HG03103 (cell line): ENCODE measurements around the gene ETFB.

Source experiments
- ATAC-seq: cut with Tn5 transposase; IDR thresholded peaks from one replicate; pipeline ENCODE4 v1.9.1; 2021; ENCODE audit warnings: low read depth; ENCODE audit not compliant: unreplicated experiment

The ETFB gene

DNA sequence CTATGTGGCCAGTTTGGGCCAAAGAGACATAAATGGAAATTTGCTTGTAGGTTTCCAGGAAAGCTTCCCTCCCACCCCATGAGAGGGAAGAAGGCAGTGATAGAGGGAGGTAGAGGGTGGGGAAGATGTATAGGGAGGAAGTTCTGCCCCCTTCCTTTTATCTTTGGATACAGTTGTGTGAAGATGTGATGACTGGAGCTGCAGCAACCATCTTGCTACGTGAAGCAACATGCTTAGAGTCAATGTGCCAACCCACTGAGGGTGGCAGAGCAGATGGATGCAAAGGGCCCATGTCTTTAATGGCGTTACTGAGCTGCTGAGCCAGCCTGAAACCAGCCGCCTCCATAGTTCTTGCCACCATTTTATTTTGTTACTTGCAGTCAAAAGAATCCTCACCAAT is 35.0 kb downstream of the ETFB start:
- no peak for ATAC-seq

DNA sequence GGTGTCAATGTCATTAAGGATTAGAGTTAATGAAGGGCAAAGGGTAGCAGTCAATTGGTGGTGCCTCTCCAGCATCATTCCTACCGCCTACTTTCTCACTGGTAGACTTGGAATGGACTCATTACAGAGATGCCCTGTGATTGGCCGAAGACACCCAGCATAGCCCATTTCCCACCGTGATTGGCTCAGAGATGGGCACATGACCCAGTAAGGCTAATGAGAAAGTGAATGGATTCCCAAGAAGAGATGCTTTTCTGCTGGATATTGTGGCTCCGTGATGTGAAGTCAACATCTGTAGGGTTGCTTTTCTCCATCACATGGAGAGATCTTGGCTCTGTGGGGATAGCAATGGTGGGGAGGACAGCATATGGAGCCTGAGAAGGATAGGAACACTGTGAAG is 35.8 kb downstream of the ETFB start:
- no peak for ATAC-seq

DNA sequence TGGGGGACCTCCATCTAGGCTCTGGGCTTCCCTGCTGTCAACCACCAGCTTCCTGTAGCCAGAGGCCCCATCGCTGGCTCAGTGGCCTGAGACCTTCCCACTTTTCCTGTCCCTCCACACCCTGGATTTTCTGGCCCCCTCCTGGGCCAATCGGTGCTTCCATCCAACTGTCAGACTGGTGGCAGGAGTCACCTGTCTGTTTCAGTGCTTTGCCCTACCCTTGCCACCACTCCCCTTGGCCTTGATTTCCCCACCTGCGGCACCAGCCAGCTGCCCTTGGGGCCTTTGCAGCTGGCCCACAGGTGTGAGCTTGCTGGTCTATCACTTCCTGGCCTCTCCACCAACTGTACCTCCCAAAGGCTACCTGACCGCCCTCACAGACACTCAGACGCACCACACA is 36.8 kb downstream of the ETFB start:
- no peak for ATAC-seq

DNA sequence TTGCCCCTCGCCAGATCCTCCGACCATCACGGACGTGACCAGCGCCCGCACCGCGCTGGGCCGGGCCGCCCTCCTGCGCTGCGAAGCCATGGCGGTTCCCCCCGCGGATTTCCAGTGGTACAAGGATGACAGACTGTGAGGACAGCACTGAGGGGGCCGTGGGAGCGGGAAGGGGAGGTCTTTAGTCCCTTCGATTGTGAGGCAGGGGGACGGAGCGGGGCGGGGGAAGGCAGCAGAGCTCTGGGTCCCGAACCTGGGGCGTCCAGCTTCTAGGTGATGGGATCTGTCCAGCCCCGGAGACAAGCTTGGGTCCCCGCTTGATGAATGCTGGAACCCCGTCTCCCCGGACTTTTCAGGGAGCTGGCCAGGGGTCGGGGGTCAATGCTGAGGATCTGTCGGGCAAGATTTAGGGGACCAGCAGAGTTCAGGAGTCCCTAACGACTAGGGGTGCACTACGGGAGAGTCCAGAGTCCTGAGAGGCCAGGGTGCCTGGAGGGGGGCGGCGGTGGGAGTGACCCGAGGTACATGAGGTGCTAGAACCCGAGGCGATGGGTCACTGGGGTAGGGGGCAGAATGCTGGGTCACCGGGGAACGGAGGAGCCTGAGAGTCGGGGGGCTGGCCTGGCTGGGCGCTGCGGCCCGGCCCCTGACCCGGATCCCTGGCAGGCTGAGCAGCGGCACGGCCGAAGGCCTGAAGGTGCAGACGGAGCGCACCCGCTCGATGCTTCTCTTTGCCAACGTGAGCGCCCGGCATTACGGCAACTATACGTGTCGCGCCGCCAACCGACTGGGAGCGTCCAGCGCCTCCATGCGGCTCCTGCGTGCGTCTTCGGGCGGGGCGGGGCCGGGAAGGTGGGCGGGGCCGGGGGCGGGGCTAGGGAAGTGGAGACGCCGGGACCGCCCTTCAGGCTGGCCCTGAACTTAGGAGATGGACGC is 38.9 kb downstream of the ETFB start:
- ATAC-seq: no peak

DNA sequence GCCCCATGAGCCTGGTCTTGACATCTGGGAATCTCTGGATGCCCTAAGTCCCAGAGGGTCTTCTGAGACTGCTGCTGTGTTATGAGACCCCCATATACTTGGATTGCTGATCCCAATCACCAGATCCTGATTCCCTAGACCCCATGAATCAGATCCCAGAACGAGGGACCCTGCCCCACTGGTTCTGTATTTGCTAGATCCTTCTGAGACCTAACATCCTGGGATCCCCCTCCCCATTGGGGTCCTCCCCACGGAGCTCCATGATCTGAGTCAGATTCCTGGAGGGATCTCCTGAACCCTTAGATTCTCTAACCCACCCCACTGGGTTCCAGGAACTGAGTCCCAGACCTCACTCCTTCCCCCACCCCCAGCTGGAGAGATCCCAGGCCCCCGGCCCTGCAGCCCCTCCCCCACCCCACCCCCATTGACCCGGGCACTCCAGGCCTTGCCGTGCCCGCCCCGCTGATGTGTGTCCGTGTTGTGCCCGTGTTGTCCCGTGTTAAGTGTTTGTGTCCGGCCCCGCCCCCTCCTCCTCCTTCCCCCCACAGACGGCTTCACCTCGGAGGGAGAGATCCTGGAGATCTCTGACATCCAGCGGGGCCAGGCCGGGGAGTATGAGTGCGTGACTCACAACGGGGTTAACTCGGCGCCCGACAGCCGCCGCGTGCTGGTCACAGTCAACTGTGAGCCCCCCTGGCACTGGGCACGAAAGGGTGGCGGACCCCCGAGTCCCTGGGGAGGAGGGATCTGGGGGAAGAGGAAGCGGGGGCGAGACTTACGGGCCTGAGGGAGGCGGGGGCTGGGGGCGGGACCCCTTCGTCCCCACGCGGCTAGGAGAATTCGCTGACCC is 39.7 kb downstream of the ETFB start:
- ATAC-seq: no peak

DNA sequence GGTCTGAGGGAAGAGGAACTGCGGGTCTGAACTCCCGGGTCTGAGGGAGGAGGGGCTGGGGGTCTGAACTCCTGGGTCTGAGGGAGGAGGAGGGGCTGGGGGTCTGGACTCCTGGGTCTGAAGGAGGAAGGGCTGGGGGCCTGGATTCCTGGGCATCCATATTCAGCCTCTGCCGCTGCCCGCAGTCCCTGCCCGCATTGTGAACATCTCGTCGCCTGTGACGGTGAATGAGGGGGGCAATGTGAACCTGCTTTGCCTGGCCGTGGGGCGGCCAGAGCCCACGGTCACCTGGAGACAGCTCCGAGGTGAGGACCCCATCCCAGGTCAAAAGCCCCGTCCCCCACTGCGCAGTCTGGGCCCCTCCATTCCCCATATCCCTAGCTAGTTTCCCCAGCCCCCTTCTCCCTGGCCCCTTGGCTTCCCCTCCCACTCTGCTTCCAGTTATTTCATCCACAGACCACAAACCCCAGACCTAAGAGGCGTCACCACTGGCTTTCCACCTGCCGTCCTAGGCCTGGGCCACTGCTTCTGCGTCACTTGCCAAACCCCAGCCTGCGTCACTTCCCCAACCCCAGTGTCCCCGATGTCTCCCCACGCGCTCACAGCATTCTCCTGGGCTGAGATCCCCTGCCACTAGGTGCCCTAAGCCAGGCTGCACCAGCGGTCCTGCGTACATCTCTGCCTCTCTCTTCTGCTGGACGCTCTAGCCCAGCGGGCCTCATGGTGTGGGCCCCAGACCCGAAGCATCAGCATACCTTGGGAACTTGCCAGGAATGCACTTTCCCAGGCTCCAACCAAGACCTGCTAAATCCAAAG is 40.8 kb downstream of the ETFB start:
- ATAC-seq: no peak

DNA sequence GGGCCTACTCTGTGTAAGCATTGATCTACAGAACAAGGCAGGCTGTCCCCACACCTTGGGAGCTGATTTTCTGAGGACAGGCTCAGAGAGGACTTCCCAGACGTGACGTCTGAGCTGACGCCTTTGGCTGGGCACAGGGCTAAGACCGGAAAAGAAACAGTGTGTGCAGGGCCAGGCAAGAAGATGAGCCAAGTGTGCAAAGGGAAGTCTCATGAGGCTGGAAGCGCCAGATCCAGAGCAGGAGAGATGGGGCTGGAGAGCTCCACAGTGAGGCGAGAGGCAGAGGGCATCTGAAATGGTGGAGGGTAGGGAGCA is 42.1 kb downstream of the ETFB start:
- no peak for ATAC-seq

DNA sequence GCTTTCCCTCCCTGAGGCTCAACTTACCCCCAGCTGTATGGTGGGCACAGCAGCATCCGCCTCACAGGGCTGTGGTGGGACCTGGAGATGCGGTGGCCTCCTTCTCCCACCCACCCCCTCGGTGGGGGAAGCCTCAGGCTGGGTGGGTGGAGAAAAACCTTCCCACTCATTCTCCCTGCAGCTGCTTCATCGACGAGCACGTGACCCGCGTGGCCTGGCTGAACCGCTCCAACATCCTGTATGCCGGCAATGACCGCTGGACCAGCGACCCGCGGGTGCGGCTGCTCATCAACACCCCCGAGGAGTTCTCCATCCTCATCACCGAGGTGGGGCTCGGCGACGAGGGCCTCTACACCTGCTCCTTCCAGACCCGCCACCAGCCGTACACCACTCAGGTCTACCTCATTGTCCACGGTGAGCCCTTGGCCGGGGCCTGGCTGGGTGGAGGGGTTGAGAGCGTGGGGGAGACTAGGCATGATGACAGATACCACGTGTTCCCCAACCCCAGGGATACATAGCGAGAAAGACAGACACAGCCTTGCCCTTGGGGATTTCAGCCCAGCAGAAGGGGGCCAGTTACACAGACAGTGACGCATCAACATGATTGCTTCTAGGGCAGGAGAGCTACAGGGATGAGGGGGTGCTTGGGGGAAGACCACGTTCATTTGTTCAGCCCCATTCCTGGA is 42.6 kb downstream of the ETFB start:
- no peak for ATAC-seq

DNA sequence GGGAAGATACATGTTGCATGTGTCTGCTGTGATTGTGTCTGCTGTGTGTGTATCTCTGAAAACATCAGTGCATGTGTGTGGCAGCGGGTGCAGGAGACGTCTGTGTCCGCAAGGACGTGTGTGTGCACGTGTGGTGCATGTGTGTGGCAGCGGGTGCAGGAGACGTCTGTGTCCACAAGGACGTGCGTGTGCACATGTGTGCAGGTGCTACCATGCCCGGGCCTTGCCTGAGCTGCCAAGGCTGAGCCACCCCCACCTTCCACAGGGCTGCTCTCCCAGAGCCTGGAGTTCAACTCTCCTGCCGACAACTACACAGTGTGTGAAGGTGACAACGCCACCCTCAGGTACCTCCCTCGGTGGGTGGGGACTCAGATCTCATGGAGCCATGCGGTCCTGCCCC is 44.4 kb downstream of the ETFB start:
- no peak for ATAC-seq

DNA sequence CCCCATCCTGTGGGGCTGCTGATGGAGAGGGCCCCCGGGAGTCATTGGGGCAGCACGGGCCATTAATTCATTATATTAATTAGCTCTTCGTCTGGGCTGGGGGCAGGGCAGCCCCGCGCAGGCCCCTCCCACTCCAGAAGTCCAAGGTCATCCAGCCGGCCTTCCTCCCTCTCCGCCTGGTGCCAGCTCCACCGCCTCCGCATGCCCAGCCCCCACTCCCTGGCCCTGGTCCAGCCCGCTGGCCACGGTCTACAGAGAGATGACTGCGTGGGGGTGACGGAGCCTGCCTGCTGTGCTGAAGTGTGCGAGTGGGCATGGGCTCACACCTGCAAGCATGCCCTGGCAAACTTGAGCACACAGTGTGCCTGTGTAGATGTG is 45.9 kb downstream of the ETFB start:
- no peak for ATAC-seq

DNA sequence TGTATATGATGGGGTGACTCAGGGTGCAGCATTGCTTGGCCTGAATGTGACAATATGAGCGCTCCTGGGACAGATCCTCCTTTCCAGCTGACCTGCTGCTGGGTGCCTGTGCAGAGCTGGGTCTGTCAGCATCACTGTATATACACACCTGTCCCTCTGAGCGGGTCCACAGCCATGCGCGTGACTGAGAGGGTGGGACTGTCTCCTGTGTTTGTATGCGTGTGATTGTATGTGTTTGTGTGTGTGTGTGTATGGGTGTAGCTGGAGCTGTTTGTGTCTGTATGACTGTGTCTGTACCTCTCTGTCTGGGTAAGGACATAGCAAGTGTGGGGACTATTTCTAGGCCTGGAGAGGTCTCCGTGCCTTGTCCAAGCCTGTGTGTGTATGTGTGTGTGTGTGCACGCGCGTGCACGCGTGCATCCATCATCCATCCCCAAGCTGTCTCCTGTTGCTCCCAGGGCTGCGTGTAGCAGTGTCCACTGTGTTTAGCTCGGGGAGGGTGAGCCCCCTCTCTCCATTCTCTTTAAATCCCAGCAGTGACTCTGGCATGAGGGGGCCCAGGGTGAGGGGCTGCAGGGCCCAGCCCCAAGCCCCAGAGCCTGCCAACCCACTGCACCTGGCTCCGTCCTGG is 46.4 kb downstream of the ETFB start:
- ATAC-seq: no peak

DNA sequence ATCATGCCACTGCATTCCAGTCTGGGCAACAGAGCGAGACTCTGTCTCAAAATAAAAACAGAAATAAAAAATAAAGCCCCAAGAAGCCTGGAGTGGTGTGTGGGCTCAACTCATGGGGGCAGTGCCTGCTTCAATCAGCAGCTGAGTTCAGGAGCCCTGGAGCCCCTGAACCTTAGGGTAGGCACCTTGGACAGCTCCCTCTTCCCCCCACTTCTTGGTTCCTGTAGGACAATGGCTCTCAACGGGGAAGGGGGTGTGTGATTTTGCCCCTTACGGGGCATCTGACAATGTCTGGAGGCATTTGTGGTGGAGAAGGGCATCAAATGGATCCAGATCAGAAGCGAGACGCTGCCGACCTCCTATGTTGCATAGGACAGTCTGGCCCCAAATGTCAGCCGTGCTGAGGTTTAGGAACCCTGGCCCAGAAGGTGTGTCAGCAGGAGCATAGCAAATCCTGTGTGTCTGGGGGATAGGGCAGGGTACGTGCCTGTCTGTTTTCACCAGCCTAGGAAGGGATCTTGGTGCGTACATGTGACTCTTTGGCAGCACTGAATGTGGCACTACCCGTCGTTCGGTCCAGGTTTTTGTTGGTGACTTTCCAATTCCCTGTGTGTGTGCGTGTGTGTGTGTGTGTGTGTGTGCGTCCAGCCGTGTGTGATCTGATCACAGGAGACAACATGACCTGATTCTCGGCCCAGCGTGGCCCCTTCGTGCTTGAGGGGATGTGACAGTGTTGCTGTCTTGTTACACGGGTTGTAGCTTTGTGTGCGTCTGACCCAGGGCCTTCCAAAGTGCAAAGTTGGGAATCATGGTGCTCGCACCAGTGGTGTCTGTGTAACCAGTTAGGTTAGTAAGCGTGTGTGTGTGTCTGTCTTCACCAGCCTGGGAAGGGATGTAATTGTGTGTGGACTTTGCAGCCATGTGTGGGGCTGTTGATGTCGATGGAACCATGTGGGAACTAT is 47.2 kb downstream of the ETFB start:
- no peak for ATAC-seq

DNA sequence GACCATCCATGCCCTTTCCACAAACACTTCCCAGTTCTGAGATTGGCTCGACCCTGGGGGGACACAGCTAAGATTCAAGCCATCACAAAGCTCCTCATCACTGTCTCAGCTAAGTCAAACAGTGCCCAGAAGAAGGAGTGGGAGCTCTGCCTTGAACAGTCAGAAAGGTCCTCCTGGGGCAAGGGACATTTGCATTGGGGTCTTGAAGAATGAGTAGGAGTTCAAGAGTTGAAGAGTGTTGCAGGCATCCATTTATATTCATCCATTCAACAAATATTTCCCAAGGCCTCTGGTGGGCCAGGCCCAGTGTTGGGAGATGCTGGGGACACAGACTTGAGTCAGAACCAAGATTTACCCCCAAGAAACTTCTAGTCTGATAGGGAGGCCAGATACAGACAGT is 48.2 kb downstream of the ETFB start:
- no peak for ATAC-seq

DNA sequence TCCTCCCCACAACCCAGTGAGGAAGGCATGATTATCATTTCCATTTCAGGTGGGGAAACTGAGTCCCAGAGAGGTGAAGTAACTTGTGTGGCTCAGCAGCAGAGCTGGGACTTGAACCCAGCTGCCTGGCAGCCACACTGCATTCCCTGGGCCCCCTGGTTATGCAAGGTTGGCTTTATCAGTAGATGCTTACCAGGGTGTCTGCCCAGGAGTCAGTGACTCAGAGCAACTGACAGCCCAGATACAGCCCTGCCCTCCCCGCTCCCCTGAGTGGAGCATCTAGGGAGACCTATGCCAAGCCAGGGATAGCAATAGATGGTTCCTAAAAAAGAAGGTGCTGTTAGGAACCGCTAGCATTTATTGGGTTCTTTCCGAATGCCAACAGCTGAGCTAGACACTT is 48.8 kb downstream of the ETFB start:
- ATAC-seq: no peak

DNA sequence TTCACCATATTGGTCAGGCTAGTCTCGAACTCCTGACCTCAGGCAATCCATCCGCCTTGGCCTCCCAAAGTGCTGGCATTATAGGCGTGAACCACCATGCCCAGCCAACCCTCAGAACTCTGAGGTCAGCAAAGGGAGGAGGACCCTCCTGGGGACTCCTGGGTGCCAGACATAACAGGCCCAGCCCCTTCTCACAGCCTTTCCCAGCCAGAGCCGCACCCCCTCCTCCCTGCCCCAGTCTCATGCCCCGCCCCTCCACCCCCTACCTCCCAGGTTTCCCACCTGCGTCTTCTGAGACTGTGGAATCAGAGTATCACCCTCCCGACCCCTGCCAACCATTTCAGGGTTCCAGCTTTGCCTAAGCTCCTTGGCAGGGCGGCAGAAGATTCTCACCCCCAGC is 49.5 kb downstream of the ETFB start:
- ATAC-seq: no peak

DNA sequence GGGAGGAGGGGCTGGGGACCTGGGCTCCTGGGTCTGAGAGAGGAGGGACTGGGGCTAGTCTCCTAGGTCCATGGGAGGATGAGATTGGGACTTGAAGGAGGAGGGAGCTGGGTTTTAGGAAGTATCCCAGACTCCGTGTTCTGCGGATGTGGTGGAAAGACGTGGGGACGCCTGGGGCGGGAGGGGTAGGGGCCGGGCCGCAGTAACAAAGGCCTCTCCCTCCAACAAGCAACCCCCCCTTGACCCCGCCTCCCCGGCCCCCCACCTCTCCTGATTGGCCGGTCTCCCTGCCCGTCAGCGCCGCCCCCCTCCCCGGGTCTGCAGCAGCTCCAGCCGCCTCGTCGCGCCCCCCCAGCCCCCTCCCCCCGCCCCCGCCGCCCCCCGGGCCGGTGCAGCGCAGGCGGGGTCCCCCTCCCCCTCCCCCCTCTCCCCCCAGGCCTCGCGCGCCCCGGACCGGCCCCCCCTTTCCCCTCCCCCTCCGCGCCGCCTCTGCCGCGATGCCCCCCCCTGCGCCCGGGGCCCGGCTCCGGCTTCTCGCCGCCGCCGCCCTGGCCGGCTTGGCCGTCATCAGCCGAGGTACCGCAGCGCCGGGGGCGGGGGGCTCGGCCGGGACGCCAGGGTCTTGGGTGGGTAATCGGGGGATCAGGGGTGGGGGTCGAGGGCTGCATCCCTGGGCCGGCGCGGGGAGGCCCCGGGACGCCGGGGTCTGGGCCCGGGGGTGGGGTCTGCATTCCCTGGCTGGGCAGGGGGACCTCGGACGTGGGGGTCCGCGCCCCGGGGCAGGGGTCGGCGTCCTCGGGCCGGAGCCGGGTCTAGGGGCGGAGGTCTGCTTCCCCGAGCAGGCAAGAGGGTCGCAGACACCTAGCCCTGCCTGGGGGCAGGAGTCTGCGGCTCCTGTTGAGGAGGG is 54.6 kb downstream of the ETFB start, which contains the start of gene IGLON5:
IGLON5 (plus strand) TSS at position 294 of the 907 bp plus-strand sequence; CDS start at position 498, 204 bp downstream.
- no peak for ATAC-seq

DNA sequence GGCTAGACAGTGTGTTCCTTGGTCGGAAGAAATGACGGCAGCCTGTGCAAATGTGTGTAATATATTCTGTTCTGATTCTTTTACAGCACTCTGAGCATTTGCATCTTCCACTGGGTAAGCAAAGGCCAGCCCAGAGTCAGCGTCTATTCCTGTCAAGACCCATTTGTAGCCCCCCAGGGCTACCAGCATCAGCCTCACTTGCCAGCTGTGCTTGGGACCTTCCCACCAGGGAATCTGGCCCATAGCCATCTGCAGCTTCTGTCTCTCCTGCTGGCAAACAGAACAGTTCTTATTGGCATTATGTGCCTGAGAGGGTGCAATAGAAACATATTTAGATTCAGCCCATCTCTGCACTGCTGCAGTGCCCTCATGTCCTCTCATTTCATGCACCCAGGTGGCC is 60.7 kb downstream of the ETFB start:
- ATAC-seq: no peak

DNA sequence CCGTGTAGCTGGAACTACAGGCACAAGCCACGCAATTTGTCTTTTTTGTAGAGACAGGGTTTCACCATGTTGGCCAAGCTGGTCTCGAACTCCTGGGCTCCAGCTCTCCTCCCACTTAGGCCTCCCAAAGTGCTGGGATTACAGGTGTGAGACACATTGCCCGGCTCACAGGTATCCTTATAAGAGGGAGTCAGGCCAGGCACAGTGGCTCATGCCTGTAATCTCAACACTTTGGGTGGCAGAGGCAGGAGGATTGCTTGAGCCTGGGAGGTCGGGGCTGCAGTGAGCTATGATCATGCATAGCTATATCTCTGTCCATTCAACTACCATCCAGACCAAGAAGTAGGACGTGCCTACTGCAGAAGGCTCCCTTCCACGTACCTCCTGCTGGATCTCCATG is 64.9 kb downstream of the ETFB start:
- ATAC-seq: no peak
